SHP77 treated with DMSO at 0.1 percent for 48 hours (cell line): ENCODE measurements around the gene PARP4.
"Not testable (repeated sequence)": the region's sequence is repeated elsewhere in the genome, so short reads cannot be mapped to it uniquely, and the experiment has no call there.

Experiments used
- DNase-seq: peaks from one replicate; lab custom pipeline; 2025; lab: John Stamatoyannopoulos, UW

The PARP4 gene

GRCh38 chr13:24505756-24506155, 6.8 kb downstream of the PARP4 start:
- no peak for DNase-seq

- DNase-seq: no peak
Measured at GRCh38 chr13:24505256-24505655, 7.3 kb downstream of the PARP4 start.

- DNase-seq: no peak
Measured at GRCh38 chr13:24503379-24503696, 9.2 kb downstream of the PARP4 start.

GRCh38 chr13:24502533-24503378, 9.8 kb downstream of the PARP4 start:
- no peak for DNase-seq

- no peak for DNase-seq
Measured at GRCh38 chr13:24500977-24501376, 11.6 kb downstream of the PARP4 start.

GRCh38 chr13:24497742-24498141, 14.8 kb downstream of the PARP4 start:
- no peak for DNase-seq

GRCh38 chr13:24496295-24496694, 16.3 kb downstream of the PARP4 start:
- not testable (repeated sequence) for DNase-seq

GRCh38 chr13:24495151-24495729, 17.3 kb downstream of the PARP4 start:
- no peak for DNase-seq

GRCh38 chr13:24493356-24493755, 19.2 kb downstream of the PARP4 start:
- DNase-seq: no peak

- DNase-seq: no peak
Measured at GRCh38 chr13:24491845-24492244, 20.7 kb downstream of the PARP4 start.

GRCh38 chr13:24489721-24490120, 22.9 kb downstream of the PARP4 start:
- DNase-seq: no peak

- not testable (repeated sequence) for DNase-seq
Measured at GRCh38 chr13:24488092-24488491, 24.5 kb downstream of the PARP4 start.

GRCh38 chr13:24486017-24486657, 26.4 kb downstream of the PARP4 start:
- not testable (repeated sequence) for DNase-seq

- DNase-seq: no peak
Measured at GRCh38 chr13:24473686-24474085, 38.9 kb downstream of the PARP4 start.

GRCh38 chr13:24472129-24472528, 40.4 kb downstream of the PARP4 start:
- DNase-seq: not testable (repeated sequence)

- no peak for DNase-seq
Measured at GRCh38 chr13:24463078-24463477, 49.5 kb downstream of the PARP4 start.

GRCh38 chr13:24460256-24460655, 52.3 kb downstream of the PARP4 start:
- DNase-seq: no peak

GRCh38 chr13:24459726-24460125, 52.9 kb downstream of the PARP4 start:
- no peak for DNase-seq

- DNase-seq: no peak
Measured at GRCh38 chr13:24459234-24459633, 53.3 kb downstream of the PARP4 start.

- no peak for DNase-seq
Measured at GRCh38 chr13:24458736-24459135, 53.8 kb downstream of the PARP4 start.

GRCh38 chr13:24456396-24456795, 56.2 kb downstream of the PARP4 start:
- no peak for DNase-seq

- DNase-seq: no peak
Measured at GRCh38 chr13:24454056-24454455, 58.5 kb downstream of the PARP4 start.

GRCh38 chr13:24452044-24452443, 60.5 kb downstream of the PARP4 start:
- DNase-seq: no peak
